Body of pancreas (tissue), 4 donors: ENCODE data around the gene SDHAF2. TPM values are rescaled to one million over a fixed set of nuclear protein-coding genes. Genes with fewer than 3 reads are reported as not detected.

Experiments used
- ATAC-seq: fragments of 150-250 bp; one replicate; pipeline ENCODE4 v1.9.1; 2016
- DNase-seq, 4 donors: peaks; one replicate each; pipeline ENCODE4 v3.0.0-alpha.2; 2019
- H3K27ac ChIP-seq, 4 donors: fragments of 200-600 bp; sonication (generic); 1 replicate in 3 of 4; 2 replicates in 1 of 4; pipeline versions ENCODE4 v1.5.1 to v1.6.1; 2016 to 2019; ENCODE audit warnings: mild to moderate bottlenecking in 1 of 4, mixed read lengths in 1 of 4, moderate library complexity in 1 of 4
- H3K27me3 ChIP-seq, 2 donors: fragments of 200-600 bp; sonication (generic); one replicate each; pipeline ENCODE4 v1.6.0; 2016; ENCODE audit warnings: mild to moderate bottlenecking in 1 of 2
- H3K36me3 ChIP-seq, 2 donors: fragments of 200-600 bp; sonication (generic); replicated peaks in 1 of 2; 2 replicates each; pipeline ENCODE4 v1.5.1; 2016; ENCODE audit warnings: low read depth in 2 of 2; ENCODE audit not compliant: insufficient read depth in 1 of 2
- H3K4me1 ChIP-seq: fragments of 200-600 bp; sonication (generic); one replicate; pipeline ENCODE4 v1.6.0; 2016
- H3K4me3 ChIP-seq, 2 donors: fragments of 200-600 bp; sonication (generic); 1 replicate in 1 of 2; 2 replicates in 1 of 2; pipeline ENCODE4 v1.5.1; 2016 to 2019
- H3K9me3 ChIP-seq, 3 donors: fragments of 200-600 bp; sonication (generic); 1 replicate in 2 of 3; 2 replicates in 1 of 3; pipeline ENCODE4 v1.5.1; 2016
- CTCF ChIP-seq, 7 experiments: fragments of 450-650 bp in 4 of 7; fragments of 200-600 bp in 3 of 7; sonication (generic) in 3 of 7; IDR thresholded peaks; one replicate each; pipeline ENCODE4 v1.5.1; 2016 to 2019; ENCODE audit warnings: antibody characterized with exemption in 7 of 7
- POLR2A ChIP-seq, 3 donors: fragments of 450-650 bp; IDR thresholded peaks; one replicate each; pipeline ENCODE4 v1.6.1; 2016; ENCODE audit warnings: antibody characterized with exemption in 3 of 3, mild to moderate bottlenecking in 2 of 3
- WGBS, 2 donors: methylation state at CpG; one replicate each; pipeline ENCODE4 v1.1.5; 2017; 5-methylcytosine and 5-hydroxymethylcytosine counted together
- intact Hi-C: fragments of 100-400 bp; cut with DNase I; formaldehyde crosslinking; loops from one replicate; pipeline ENCODE4 v1.15.1; 2023
- total RNA-seq, 2 donors: library from RNA; depleted of rRNA; stranded (reverse); fragments of >200 nt; gene quantifications; one replicate each; pipeline ENCODE4 v1.1.0, GENCODE V29; 2016

Gene SDHAF2
- total RNA-seq, 2 donors from 2014 or later = 25.2 to 28.0 TPM

GRCh38 chr11:61485080-61485479, 55.2 kb downstream of the SDHAF2 start:
- 84 to 90% methylated on average over 11 of the region's 11 CpGs for WGBS, 2 donors
- no peak for TF ChIP-seq CTCF (IDR thresholded peaks at IDR 0.05)
- TF ChIP-seq POLR2A (IDR thresholded peaks at IDR 0.05) = no peak
- Histone ChIP-seq H3K36me3 (no peaks in the 10 kb centered on the region), H3K4me1 (peaks cover 18% of the 10 kb centered on the region), H3K9me3 (no peaks in the 10 kb centered on the region), H3K27ac (no peak overlapping the region), H3K27me3 (no peaks in the 10 kb centered on the region), H3K4me3 (no peak overlapping the region)
- intact Hi-C loops = no loop called here
- DNase-seq = no peak
- no peak for ATAC-seq

- TF ChIP-seq POLR2A (IDR thresholded peaks at IDR 0.05) = no peak
- no peak for TF ChIP-seq CTCF (IDR thresholded peaks at IDR 0.05)
- H3K4me1 ChIP-seq = peaks cover 18% of the 10 kb centered on the region
- ATAC-seq (no peak), DNase-seq (no peak)
- intact Hi-C loops = no loop called here
- H3K36me3 ChIP-seq = no peaks in the 10 kb centered on the region
- no peaks in the 10 kb centered on the region for H3K9me3 ChIP-seq
- no peak overlapping the region for H3K4me3 ChIP-seq
- H3K27me3 ChIP-seq = no peaks in the 10 kb centered on the region
- H3K27ac ChIP-seq = no peak overlapping the region
- WGBS, 2 donors = 86 to 92% methylated on average over 5 to 6 of the region's 6 CpGs
Measured at GRCh38 chr11:61486011-61486620, 56.2 kb downstream of the SDHAF2 start.

GRCh38 chr11:61486779-61487178, 56.9 kb downstream of the SDHAF2 start:
- Histone ChIP-seq H3K4me1 (peaks cover 18% of the 10 kb centered on the region), H3K9me3 (no peaks in the 10 kb centered on the region), H3K36me3 (no peaks in the 10 kb centered on the region), H3K27me3 (no peaks in the 10 kb centered on the region), H3K4me3 (no peak overlapping the region), H3K27ac (no peak overlapping the region)
- no peak for DNase-seq
- ATAC-seq = no peak
- WGBS, 2 donors = 90 to 92% methylated on average over 2 to 5 of the region's 5 CpGs
- TF ChIP-seq POLR2A (IDR thresholded peaks at IDR 0.05) (no peak), CTCF (IDR thresholded peaks at IDR 0.05) (no peak)
- intact Hi-C loops = no loop called here

- Histone ChIP-seq H3K4me1 (peaks cover 18% of the 10 kb centered on the region), H3K36me3 (no peaks in the 10 kb centered on the region), H3K27ac (no peak overlapping the region), H3K4me3 (no peak overlapping the region), H3K9me3 (no peaks in the 10 kb centered on the region), H3K27me3 (no peaks in the 10 kb centered on the region)
- ATAC-seq (no peak), DNase-seq (no peak)
- TF ChIP-seq CTCF (IDR thresholded peaks at IDR 0.05) = no peak
- no peak for TF ChIP-seq POLR2A (IDR thresholded peaks at IDR 0.05)
- 93 to 95% methylated on average over 3 to 4 of the region's 4 CpGs for WGBS, 2 donors
- intact Hi-C loops = no loop called here
Measured at GRCh38 chr11:61487342-61488025, 57.6 kb downstream of the SDHAF2 start.
